ENCODE measurements around the gene DCUN1D4.

DCUN1D4 gene

GRCh38 chr4:51842554-51843308 is at the start of gene DCUN1D4:
Gene DCUN1D4 (plus strand): TSS chr4:51843153. CDS start chr4:51843243, 90 bp downstream.
- peak; percentile 97 for DNase-seq

GRCh38 chr4:51820443-51821234 is 22.3 kb upstream of the DCUN1D4 start:
- no peak for DNase-seq

GRCh38 chr4:51825341-51825740 is 17.6 kb upstream of the DCUN1D4 start:
- DNase-seq = no peak

GRCh38 chr4:51830156-51830720 is 12.7 kb upstream of the DCUN1D4 start:
- DNase-seq = no peak

GRCh38 chr4:51831133-51831532 is 11.8 kb upstream of the DCUN1D4 start:
- DNase-seq = peak; percentile 45 to 48

GRCh38 chr4:51833236-51833635 is 9.7 kb upstream of the DCUN1D4 start:
- no peak for DNase-seq

GRCh38 chr4:51835079-51835478 is 7.9 kb upstream of the DCUN1D4 start:
- DNase-seq = no peak

- no peak for DNase-seq
Observed at GRCh38 chr4:51835855-51836254, 7.1 kb upstream of the DCUN1D4 start.

- DNase-seq = no peak
Observed at GRCh38 chr4:51836549-51836948, 6.4 kb upstream of the DCUN1D4 start.

GRCh38 chr4:51840781-51841180 is 2.2 kb upstream of the DCUN1D4 start:
- DNase-seq = no peak

GRCh38 chr4:51842167-51842553 is 793 bp upstream of the DCUN1D4 start:
- peak; percentile 7 to 10 for DNase-seq

GRCh38 chr4:51843309-51844152 is 578 bp downstream of the DCUN1D4 start:
- peak; percentile 39 to 50 for DNase-seq

GRCh38 chr4:51844153-51845054 is 1.5 kb downstream of the DCUN1D4 start:
- peak; percentile 71 to 74 for DNase-seq

GRCh38 chr4:51845055-51845426 is 2.1 kb downstream of the DCUN1D4 start:
- no peak for DNase-seq

GRCh38 chr4:51845711-51846110 is 2.8 kb downstream of the DCUN1D4 start:
- no peak for DNase-seq

- DNase-seq = no peak
Observed at GRCh38 chr4:51849430-51849829, 6.5 kb downstream of the DCUN1D4 start.

GRCh38 chr4:51850294-51850693 is 7.3 kb downstream of the DCUN1D4 start:
- no peak for DNase-seq

GRCh38 chr4:51851090-51851936 is 8.4 kb downstream of the DCUN1D4 start:
- no peak for DNase-seq

- no peak for DNase-seq
Observed at GRCh38 chr4:51851937-51852290, 9.0 kb downstream of the DCUN1D4 start.

GRCh38 chr4:51853027-51853682 is 10.2 kb downstream of the DCUN1D4 start:
- no peak for DNase-seq
